WERI-Rb-1 (cell line): ENCODE measurements around the gene WARS2.
"Not testable (repeated sequence)": the region's sequence is repeated elsewhere in the genome, so short reads cannot be mapped to it uniquely, and the experiment has no call there.

Experiments used
- DNase-seq: peaks from one replicate; pipeline ENCODE4 v3.0.0-alpha.2; 2020
- H3K27ac ChIP-seq: fragments of 250-450 bp; sonication (Bioruptor Pico); 2 replicates; pipeline ENCODE4 v1.5.1; 2020; ENCODE audit warnings: mild to moderate bottlenecking, moderate library complexity
- H3K27me3 ChIP-seq: fragments of 250-450 bp; sonication (Bioruptor Pico); 2 replicates; pipeline ENCODE4 v1.5.1; 2021; ENCODE audit warnings: mild to moderate bottlenecking, low read depth, moderate library complexity; ENCODE audit not compliant: insufficient read depth, severe bottlenecking
- H3K36me3 ChIP-seq: fragments of 250-450 bp; sonication (Bioruptor Pico); 2 replicates; pipeline ENCODE4 v1.5.1; 2020; ENCODE audit warnings: mild to moderate bottlenecking, moderate library complexity
- H3K4me3 ChIP-seq: 2 replicates; pipeline ENCODE4 v1.5.1; 2011; ENCODE audit warnings: low read depth, mild to moderate bottlenecking, control low read depth, low read length
- H3K9me3 ChIP-seq: fragments of 250-450 bp; sonication (Bioruptor Pico); 2 replicates; pipeline ENCODE4 v1.5.1; 2021; ENCODE audit warnings: mild to moderate bottlenecking, moderate library complexity; ENCODE audit not compliant: severe bottlenecking
- TF ChIP-seq, protein P1 (sequence below): IDR thresholded peaks from 2 replicates; pipeline ENCODE4 v1.5.1; 2011; ENCODE audit warnings: low read depth, mild to moderate bottlenecking, control low read depth, inconsistent platforms, low read length

The WARS2 gene

GRCh38 chr1:119159966-119160365 lies 19.5 kb upstream of the WARS2 start:
- no peaks in the 10 kb centered on the region for H3K9me3 ChIP-seq
- TF ChIP-seq, protein P1, sequence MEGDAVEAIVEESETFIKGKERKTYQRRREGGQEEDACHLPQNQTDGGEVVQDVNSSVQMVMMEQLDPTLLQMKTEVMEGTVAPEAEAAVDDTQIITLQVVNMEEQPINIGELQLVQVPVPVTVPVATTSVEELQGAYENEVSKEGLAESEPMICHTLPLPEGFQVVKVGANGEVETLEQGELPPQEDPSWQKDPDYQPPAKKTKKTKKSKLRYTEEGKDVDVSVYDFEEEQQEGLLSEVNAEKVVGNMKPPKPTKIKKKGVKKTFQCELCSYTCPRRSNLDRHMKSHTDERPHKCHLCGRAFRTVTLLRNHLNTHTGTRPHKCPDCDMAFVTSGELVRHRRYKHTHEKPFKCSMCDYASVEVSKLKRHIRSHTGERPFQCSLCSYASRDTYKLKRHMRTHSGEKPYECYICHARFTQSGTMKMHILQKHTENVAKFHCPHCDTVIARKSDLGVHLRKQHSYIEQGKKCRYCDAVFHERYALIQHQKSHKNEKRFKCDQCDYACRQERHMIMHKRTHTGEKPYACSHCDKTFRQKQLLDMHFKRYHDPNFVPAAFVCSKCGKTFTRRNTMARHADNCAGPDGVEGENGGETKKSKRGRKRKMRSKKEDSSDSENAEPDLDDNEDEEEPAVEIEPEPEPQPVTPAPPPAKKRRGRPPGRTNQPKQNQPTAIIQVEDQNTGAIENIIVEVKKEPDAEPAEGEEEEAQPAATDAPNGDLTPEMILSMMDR: no peak
- H3K4me3 ChIP-seq: no peak overlapping the region
- H3K36me3 ChIP-seq: peaks cover 21% of the 10 kb centered on the region
- H3K27me3 ChIP-seq: no peaks in the 10 kb centered on the region
- no peak for DNase-seq
- H3K27ac ChIP-seq: no peak overlapping the region

DNA sequence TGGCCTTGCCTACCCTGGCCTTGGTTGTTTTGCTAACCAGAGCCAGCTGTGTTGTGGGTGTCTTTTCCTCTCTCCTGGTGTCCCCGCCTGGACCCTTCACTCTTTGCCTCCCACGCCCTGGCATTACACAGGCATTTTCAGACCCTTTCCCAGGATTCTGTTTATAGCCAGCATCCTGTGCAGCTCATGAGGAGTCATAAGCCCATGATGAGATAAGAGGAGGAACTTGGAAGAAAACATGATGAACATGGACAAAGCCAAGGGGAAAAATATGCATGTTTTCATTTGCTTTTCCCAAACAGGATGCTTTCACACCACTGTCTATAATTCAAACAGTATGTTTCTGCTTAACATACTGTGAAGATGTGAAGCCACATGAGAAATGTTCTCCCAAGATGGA lies 18.7 kb upstream of the WARS2 start:
- H3K36me3 ChIP-seq: peaks cover 21% of the 10 kb centered on the region
- H3K4me3 ChIP-seq: no peak overlapping the region
- H3K9me3 ChIP-seq: no peaks in the 10 kb centered on the region
- TF ChIP-seq, protein P1: no peak
- no peaks in the 10 kb centered on the region for H3K27me3 ChIP-seq
- no peak for DNase-seq
- no peak overlapping the region for H3K27ac ChIP-seq

DNA sequence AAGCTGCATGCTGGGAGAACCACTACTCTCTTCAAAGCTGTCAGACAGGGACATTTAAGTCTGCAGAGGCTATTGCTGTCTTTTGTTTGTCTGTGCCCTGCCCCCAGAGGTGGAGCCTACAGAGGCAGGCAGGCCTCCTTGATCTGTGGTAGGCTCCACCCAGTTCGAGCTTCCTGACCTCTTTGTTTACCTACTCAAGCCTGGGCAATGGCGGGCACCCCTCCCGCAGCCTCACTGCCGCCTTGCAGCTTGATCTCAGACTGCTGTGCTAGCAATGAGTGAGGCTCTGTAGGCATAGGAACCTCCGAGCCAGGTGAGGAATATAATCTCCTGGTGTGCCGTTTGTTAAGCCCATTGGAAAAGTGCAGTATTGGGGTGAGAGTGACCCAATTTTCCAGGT lies 16.3 kb upstream of the WARS2 start:
- DNase-seq, H3K27me3 ChIP-seq, H3K9me3 ChIP-seq, H3K4me3 ChIP-seq, H3K27ac ChIP-seq: not testable (repeated sequence)
- H3K36me3 ChIP-seq: peaks cover 18% of the 10 kb centered on the region

DNA sequence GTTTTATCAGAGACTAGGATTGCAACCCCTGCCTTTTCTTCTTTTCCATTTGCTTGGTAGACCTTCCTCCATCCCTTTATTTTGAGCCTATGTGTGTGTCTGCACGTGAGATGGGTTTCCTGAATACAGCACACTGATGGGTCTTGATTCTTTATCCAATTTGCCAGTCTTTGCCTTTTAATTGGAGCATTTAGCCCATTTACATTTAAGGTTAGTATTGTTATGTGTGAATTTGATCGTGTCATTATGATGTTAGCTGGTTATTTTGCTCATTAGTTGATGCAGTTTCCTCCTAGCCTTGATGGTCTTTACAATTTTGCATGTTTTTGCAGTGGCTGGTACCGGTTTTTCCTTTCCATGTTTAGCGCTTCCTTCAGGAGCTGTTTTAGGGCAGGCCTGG lies 14.6 kb upstream of the WARS2 start:
- H3K27me3 ChIP-seq, H3K4me3 ChIP-seq: not testable (repeated sequence)

GRCh38 chr1:119150150-119150549 lies 9.7 kb upstream of the WARS2 start:
- Histone ChIP-seq H3K9me3 (no peaks in the 10 kb centered on the region), H3K4me3 (no peak overlapping the region), H3K27ac (no peak overlapping the region), H3K27me3 (no peaks in the 10 kb centered on the region), H3K36me3 (no peaks in the 10 kb centered on the region)
- no peak for DNase-seq
- TF ChIP-seq, protein P1: no peak

More for the DNA sequence above, 14.6 kb upstream of the WARS2 start:
- peaks cover 18% of the 10 kb centered on the region for H3K36me3 ChIP-seq
- not testable (repeated sequence) for H3K27ac ChIP-seq, H3K9me3 ChIP-seq, DNase-seq

DNA sequence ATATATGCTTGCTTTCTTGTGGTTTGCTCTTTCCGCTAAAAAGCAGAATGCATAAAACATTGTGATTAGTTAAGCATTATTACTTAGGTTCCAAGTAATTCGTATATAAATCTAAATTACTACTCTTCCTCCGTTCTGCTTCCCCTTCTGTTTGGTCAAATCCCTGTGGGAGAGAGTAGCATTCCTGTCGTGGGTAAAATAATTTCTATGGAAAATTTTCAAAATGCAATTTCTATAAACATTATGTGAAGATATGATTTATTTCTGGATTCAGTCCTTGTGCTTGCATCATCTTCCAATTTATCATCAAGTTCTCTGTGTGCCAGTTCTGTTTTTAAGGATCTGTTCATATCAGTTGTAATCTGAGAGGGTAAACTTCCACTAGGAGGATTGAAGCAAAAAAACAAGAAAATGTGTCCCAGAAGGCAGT lies 7.2 kb upstream of the WARS2 start:
- Histone ChIP-seq H3K27me3 (no peaks in the 10 kb centered on the region), H3K36me3 (no peaks in the 10 kb centered on the region), H3K4me3 (no peak overlapping the region), H3K9me3 (no peaks in the 10 kb centered on the region), H3K27ac (no peak overlapping the region)
- TF ChIP-seq, protein P1: no peak
- DNase-seq: no peak

- TF ChIP-seq, protein P1: no peak
Observed at GRCh38 chr1:119146466-119146865, 6.0 kb upstream of the WARS2 start.

More at GRCh38 chr1:119146466-119146865, 6.0 kb upstream of the WARS2 start:
- Histone ChIP-seq H3K36me3 (no peaks in the 10 kb centered on the region), H3K27ac (no peak overlapping the region), H3K4me3 (no peak overlapping the region), H3K27me3 (no peaks in the 10 kb centered on the region), H3K9me3 (no peaks in the 10 kb centered on the region)
- no peak for DNase-seq
